PC-9 (cell line): ENCODE measurements around the gene DDX17. TPM values are rescaled to one million over a fixed set of nuclear protein-coding genes. Genes with fewer than 3 reads are reported as not detected.

Source experiments
- BruUV-seq: library from RNA; stranded (reverse); fragments of 400-500 nt; replicated peaks from 2 replicates; lab custom pipeline; 2021; lab: Mats Ljungman, UMichigan
- CTCF ChIA-PET: fragments of 300-600 bp; sonication (Branson Sonifier 250); formaldehyde crosslinking; loops from one replicate; lab custom pipeline; 2022; ENCODE audit warnings: antibody characterized with exemption; lab: Charles Lee
- POLR2A ChIA-PET: fragments of 300-600 bp; sonication (Branson Sonifier 250); formaldehyde crosslinking; loops from one replicate; lab custom pipeline; 2022; ENCODE audit warnings: antibody characterized with exemption; ENCODE audit not compliant: unreplicated experiment; lab: Charles Lee
- DNase-seq, 2 experiments: peaks; one replicate each; pipeline versions ENCODE4 v3.0.0 to v3.0.0-alpha.2; 2015 to 2022; ENCODE audit warnings: mixed read lengths in 1 of 2
- H2AFZ ChIP-seq: fragments of 200-600 bp; sonication (generic); 2 replicates; pipeline ENCODE4 v1.8.1; 2017; ENCODE audit warnings: antibody characterized with exemption
- H3F3A ChIP-seq: fragments of 200-600 bp; sonication (generic); 2 replicates; pipeline ENCODE4 v1.8.1; 2017; ENCODE audit warnings: antibody characterized with exemption, mild to moderate bottlenecking, low read depth; ENCODE audit not compliant: insufficient read depth
- H3K27ac ChIP-seq: fragments of 200-600 bp; sonication (generic); 2 replicates; pipeline ENCODE4 v1.6.1; 2016; ENCODE audit warnings: mixed run types
- H3K27me3 ChIP-seq: fragments of 200-600 bp; sonication (generic); 2 replicates; pipeline ENCODE4 v1.6.1; 2016; ENCODE audit warnings: low read depth, mixed run types; ENCODE audit not compliant: insufficient read depth
- H3K36me3 ChIP-seq: fragments of 200-600 bp; sonication (generic); 2 replicates; pipeline ENCODE4 v1.6.1; 2016; ENCODE audit warnings: low read depth, mixed run types
- H3K4me1 ChIP-seq: fragments of 200-600 bp; sonication (generic); replicated peaks from 2 replicates; pipeline ENCODE4 v1.6.1; 2016; ENCODE audit warnings: mixed run types; ENCODE audit not compliant: insufficient read depth
- H3K4me2 ChIP-seq: fragments of 200-600 bp; sonication (generic); 2 replicates; pipeline ENCODE4 v1.6.1; 2017; ENCODE audit warnings: mixed run types
- H3K4me3 ChIP-seq: fragments of 200-600 bp; sonication (generic); 2 replicates; pipeline ENCODE4 v1.6.1; 2016; ENCODE audit warnings: mixed run types
- H3K79me2 ChIP-seq: fragments of 200-600 bp; sonication (generic); 2 replicates; pipeline ENCODE4 v1.6.1; 2017; ENCODE audit warnings: low read depth, mixed run types
- H3K9me2 ChIP-seq: fragments of 200-600 bp; sonication (generic); 2 replicates; pipeline ENCODE4 v1.8.1; 2017; ENCODE audit warnings: mild to moderate bottlenecking; ENCODE audit not compliant: insufficient read depth
- H3K9me3 ChIP-seq: fragments of 200-600 bp; sonication (generic); 2 replicates; pipeline ENCODE4 v1.8.1; 2016; ENCODE audit warnings: low read depth; ENCODE audit not compliant: insufficient read depth
- H4K20me1 ChIP-seq: fragments of 200-600 bp; sonication (generic); 2 replicates; pipeline ENCODE4 v1.8.1; 2017; ENCODE audit not compliant: insufficient read depth
- EZH2 ChIP-seq: fragments of 200-600 bp; sonication (generic); IDR thresholded peaks from 2 replicates; pipeline ENCODE4 v1.8.0; 2017; ENCODE audit warnings: antibody characterized with exemption, low read depth
- intact Hi-C: fragments of 100-400 bp; cut with micrococcal nuclease; formaldehyde crosslinking; loops from one replicate; pipeline ENCODE4 v1.10.0; 2022; ENCODE audit not compliant: unreplicated experiment
- total RNA-seq: library from RNA; stranded (reverse); gene quantifications from 2 replicates; pipeline ENCODE4 v1.2.3, GENCODE V29; 2021
- TF ChIP-seq, protein P1 (sequence below): fragments of 200-600 bp; sonication (generic); conservative IDR thresholded peaks from 2 replicates; pipeline ENCODE4 v1.6.1; 2017; ENCODE audit warnings: mixed run types, antibody characterized with exemption, mild to moderate bottlenecking, moderate library complexity

The DDX17 gene
- total RNA-seq, 1 experiment from 2014 or later = 511 TPM

DNA sequence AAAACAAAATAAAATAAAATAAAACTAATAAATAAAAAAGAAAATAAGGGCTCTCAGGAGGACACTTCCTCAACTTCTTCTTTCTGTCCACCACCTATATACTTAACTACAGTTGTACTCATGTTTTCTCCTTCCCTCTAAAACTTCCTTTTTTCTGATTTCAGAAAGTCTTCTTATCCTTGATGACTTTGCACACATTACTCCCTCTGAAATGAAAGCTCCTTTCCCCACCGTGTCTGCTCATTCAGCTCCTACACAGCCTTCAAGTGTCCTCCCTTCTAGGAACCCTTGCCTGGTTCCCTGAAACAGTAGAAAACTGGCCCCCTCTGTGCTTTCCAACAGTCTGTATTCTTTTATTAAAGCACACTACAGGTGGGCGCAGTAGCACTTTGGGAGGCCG lies 18.3 kb upstream of the DDX17 start:
- DNase-seq = no peak
- intact Hi-C loops = no loop called here
- Histone ChIP-seq H3K9me3 (no peaks in the 10 kb centered on the region), H3K79me2 (no peaks in the 10 kb centered on the region), H3K27ac (no peak overlapping the region), H3K4me3 (no peak overlapping the region), H3K9me2 (no peaks in the 10 kb centered on the region), H2AFZ (no peak overlapping the region), H3K4me1 (no peaks in the 10 kb centered on the region), H3K36me3 (no peaks in the 10 kb centered on the region), H4K20me1 (no peaks in the 10 kb centered on the region), H3K27me3 (no peaks in the 10 kb centered on the region), H3F3A (peaks cover 5% of the 10 kb centered on the region; the same call in 1 of the 2 replicates), H3K4me2 (no peak overlapping the region)
- ChIA-PET CTCF (no interaction called here), POLR2A (no interaction called here)
- BruUV-seq = no TSS peak
- TF ChIP-seq, protein P1, sequence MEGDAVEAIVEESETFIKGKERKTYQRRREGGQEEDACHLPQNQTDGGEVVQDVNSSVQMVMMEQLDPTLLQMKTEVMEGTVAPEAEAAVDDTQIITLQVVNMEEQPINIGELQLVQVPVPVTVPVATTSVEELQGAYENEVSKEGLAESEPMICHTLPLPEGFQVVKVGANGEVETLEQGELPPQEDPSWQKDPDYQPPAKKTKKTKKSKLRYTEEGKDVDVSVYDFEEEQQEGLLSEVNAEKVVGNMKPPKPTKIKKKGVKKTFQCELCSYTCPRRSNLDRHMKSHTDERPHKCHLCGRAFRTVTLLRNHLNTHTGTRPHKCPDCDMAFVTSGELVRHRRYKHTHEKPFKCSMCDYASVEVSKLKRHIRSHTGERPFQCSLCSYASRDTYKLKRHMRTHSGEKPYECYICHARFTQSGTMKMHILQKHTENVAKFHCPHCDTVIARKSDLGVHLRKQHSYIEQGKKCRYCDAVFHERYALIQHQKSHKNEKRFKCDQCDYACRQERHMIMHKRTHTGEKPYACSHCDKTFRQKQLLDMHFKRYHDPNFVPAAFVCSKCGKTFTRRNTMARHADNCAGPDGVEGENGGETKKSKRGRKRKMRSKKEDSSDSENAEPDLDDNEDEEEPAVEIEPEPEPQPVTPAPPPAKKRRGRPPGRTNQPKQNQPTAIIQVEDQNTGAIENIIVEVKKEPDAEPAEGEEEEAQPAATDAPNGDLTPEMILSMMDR = no peak
- TF ChIP-seq EZH2 = no peak

DNA sequence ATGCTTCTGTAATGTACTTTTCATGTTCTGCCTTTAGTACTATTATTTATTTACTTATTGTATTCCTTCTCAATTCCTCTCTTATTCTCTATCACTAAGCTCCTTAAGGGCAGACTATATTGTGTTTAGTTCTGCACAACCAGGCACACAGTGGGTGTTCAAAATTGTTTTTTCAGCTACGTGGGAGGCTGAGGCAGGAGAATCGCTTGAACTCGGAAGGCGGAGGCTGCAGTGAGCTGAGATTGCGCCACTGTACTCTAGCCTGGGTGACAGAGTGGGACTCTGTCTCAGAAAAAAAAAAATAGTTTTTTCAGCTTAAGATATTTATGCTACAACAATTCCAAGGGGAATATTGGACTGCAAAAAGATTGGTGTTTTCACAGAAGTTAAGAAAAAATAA lies 17.4 kb upstream of the DDX17 start:
- POLR2A ChIA-PET = no interaction called here
- Histone ChIP-seq H3K36me3 (no peaks in the 10 kb centered on the region), H3F3A (peaks cover 5% of the 10 kb centered on the region; the same call in 1 of the 2 replicates), H3K4me1 (peaks cover 4% of the 10 kb centered on the region; the same call in 1 of the 2 replicates), H3K79me2 (no peaks in the 10 kb centered on the region), H3K4me3 (no peak overlapping the region), H3K27ac (no peak overlapping the region), H3K9me2 (no peaks in the 10 kb centered on the region), H2AFZ (no peak overlapping the region), H4K20me1 (no peaks in the 10 kb centered on the region), H3K4me2 (no peak overlapping the region), H3K27me3 (no peaks in the 10 kb centered on the region), H3K9me3 (no peaks in the 10 kb centered on the region)
- no TSS peak for BruUV-seq
- CTCF ChIA-PET = interaction anchor here (0.6 kb wide), 1 partner anchor 66 kb away, joined by 5 read pairs; no protein-coding TSS in a partner anchor
- TF ChIP-seq EZH2 = no peak
- TF ChIP-seq, protein P1 = no peak
- intact Hi-C loops = no loop called here
- DNase-seq = no peak

DNA sequence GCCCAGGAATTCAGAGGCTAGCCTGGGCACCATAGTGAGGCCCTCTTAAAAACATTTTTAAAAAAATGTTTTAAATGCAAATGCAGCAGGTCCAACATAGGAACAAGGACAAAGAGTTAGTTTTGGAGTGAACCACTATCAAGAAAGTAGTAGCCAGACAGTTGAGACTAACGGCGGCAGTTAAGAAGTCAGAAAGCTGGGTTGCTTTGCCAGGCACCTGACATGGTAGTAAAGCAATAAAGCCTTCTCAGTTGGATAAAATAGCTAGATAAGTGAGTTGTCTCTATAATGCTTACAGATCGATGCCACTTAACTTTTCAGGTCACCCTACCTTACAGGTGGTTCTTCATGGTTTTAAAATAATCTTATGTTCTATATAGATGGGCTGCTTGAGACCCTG lies 16.9 kb upstream of the DDX17 start:
- POLR2A ChIA-PET = no interaction called here
- no peaks in the 10 kb centered on the region for H3K36me3 ChIP-seq
- H3K27ac ChIP-seq = no peak overlapping the region
- H3K9me2 ChIP-seq = no peaks in the 10 kb centered on the region
- intact Hi-C loops = no loop called here
- peaks cover 5% of the 10 kb centered on the region; the same call in 1 of the 2 replicates for H3F3A ChIP-seq
- H4K20me1 ChIP-seq = no peaks in the 10 kb centered on the region
- no peak overlapping the region for H2AFZ ChIP-seq
- TF ChIP-seq, protein P1 = no peak
- no peak for TF ChIP-seq EZH2
- no peak for DNase-seq
- CTCF ChIA-PET = interaction anchor here (0.6 kb wide), 1 partner anchor 67 kb away, joined by 5 read pairs; no protein-coding TSS in a partner anchor
- H3K4me1 ChIP-seq = peaks cover 5% of the 10 kb centered on the region; the same call in 1 of the 2 replicates
- no TSS peak for BruUV-seq
- H3K27me3 ChIP-seq = no peaks in the 10 kb centered on the region
- H3K4me2 ChIP-seq = no peak overlapping the region
- no peak overlapping the region for H3K4me3 ChIP-seq
- no peaks in the 10 kb centered on the region for H3K79me2 ChIP-seq
- no peaks in the 10 kb centered on the region for H3K9me3 ChIP-seq
